ENCODE results near the gene RANBP10. TPM values are rescaled to one million over a fixed set of nuclear protein-coding genes. Genes with fewer than 3 reads are reported as not detected.

RANBP10 gene
- total and polyA plus RNA-seq, 2 experiments from 2014 or later: 9.0 to 13.6 TPM

DNA sequence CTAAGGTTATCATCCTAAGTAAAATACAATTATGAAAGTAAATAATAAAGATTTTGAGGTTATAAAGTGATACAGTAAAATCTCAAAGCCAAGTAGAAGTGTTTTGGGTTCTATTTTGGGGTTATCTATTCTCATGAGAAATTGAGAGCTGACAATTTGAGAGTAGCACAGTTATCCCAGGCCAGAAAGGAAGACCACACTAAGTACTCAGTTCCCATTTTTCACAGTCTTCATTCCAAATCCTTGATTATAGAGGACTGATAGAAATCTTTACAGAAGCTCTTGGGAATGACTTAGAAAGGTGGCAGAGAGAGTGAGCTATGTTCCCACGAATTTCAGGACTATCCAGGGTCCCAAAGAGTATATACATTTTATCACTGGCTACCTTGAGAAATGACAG is 91.8 kb downstream of the RANBP10 start (continued):
- TF ChIP-seq, protein P1, sequence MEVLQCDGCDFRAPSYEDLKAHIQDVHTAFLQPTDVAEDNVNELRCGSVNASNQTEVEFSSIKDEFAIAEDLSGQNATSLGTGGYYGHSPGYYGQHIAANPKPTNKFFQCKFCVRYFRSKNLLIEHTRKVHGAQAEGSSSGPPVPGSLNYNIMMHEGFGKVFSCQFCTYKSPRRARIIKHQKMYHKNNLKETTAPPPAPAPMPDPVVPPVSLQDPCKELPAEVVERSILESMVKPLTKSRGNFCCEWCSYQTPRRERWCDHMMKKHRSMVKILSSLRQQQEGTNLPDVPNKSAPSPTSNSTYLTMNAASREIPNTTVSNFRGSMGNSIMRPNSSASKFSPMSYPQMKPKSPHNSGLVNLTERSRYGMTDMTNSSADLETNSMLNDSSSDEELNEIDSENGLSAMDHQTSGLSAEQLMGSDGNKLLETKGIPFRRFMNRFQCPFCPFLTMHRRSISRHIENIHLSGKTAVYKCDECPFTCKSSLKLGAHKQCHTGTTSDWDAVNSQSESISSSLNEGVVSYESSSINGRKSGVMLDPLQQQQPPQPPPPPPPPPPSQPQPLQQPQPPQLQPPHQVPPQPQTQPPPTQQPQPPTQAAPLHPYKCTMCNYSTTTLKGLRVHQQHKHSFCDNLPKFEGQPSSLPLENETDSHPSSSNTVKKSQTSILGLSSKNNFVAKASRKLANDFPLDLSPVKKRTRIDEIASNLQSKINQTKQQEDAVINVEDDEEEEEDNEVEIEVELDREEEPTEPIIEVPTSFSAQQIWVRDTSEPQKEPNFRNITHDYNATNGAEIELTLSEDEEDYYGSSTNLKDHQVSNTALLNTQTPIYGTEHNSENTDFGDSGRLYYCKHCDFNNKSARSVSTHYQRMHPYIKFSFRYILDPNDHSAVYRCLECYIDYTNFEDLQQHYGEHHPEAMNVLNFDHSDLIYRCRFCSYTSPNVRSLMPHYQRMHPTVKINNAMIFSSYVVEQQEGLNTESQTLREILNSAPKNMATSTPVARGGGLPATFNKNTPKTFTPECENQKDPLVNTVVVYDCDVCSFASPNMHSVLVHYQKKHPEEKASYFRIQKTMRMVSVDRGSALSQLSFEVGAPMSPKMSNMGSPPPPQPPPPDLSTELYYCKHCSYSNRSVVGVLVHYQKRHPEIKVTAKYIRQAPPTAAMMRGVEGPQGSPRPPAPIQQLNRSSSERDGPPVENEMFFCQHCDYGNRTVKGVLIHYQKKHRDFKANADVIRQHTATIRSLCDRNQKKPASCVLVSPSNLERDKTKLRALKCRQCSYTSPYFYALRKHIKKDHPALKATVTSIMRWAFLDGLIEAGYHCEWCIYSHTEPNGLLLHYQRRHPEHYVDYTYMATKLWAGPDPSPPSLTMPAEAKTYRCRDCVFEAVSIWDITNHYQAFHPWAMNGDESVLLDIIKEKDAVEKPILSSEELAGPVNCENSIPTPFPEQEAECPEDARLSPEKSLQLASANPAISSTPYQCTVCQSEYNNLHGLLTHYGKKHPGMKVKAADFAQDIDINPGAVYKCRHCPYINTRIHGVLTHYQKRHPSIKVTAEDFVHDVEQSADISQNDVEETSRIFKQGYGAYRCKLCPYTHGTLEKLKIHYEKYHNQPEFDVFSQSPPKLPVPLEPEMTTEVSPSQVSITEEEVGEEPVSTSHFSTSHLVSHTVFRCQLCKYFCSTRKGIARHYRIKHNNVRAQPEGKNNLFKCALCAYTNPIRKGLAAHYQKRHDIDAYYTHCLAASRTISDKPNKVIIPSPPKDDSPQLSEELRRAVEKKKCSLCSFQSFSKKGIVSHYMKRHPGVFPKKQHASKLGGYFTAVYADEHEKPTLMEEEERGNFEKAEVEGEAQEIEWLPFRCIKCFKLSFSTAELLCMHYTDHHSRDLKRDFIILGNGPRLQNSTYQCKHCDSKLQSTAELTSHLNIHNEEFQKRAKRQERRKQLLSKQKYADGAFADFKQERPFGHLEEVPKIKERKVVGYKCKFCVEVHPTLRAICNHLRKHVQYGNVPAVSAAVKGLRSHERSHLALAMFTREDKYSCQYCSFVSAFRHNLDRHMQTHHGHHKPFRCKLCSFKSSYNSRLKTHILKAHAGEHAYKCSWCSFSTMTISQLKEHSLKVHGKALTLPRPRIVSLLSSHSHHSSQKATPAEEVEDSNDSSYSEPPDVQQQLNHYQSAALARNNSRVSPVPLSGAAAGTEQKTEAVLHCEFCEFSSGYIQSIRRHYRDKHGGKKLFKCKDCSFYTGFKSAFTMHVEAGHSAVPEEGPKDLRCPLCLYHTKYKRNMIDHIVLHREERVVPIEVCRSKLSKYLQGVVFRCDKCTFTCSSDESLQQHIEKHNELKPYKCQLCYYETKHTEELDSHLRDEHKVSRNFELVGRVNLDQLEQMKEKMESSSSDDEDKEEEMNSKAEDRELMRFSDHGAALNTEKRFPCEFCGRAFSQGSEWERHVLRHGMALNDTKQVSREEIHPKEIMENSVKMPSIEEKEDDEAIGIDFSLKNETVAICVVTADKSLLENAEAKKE (CRISPR knock-in tag; IDR thresholded peaks at IDR 0.05): no peak

DNA sequence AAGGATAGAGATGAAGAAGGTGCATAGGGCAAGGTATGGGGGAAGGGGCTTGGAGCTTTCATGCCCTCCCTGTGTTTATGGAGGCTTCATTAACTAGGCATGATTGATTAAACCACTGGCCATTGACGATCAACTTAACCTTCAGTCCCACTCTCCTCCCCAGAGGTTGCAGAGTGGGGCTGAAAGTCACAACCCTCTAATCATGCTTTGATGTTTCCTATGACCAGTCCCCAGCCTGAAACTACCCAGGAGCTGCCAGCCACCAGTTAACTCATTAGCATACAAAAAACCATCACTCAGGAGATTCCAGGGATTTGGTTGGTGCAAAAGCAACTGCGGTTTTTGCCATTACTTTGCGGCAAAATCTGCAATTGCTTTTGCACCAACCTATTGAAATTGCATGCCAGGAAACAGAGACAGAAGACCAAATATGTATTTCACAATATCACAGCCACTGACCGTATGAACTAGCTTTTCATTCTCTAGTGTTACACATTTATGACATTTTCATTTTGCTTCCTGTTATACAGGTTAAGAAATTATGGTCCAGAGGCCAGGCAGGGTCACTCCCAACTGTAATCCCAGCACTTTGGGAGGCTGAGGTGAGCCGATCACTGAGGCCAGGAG is 92.6 kb downstream of the RANBP10 start:
- no peak overlapping the region; the same call in 1 of the 2 replicates for H3K4me2 ChIP-seq
- DNase-seq (ENCODE audit: low spot score) (peak; percentile 23), ATAC-seq (peak; percentile 11; the same call in 1 of the 3 replicates)
- H3K27ac ChIP-seq (ENCODE audit: low read depth): 0 out of 2 replicates have a peak overlapping the region, but pooled peaks have one; percentile 6
- peaks cover 32% of the 10 kb centered on the region for H3K4me1 Mint-ChIP-seq
- peaks cover 7% of the 10 kb centered on the region; the same call in 1 of the 3 replicates for H3K36me3 Mint-ChIP-seq (ENCODE audit: low read depth)
- no peaks in the 10 kb centered on the region; the same call in 2 of the 3 replicates for H3K9me3 Mint-ChIP-seq
- no peak overlapping the region for H3K27ac Mint-ChIP-seq
- H3F3A ChIP-seq (replicated peaks; ENCODE audit: low read depth): 0 out of 2 replicates have a peak, but pooled peaks cover 8% of the 10 kb centered on the region
- no peaks in the 10 kb centered on the region for H3K27me3 ChIP-seq (ENCODE audit: insufficient read depth)
- no peak overlapping the region; the same call in 1 of the 2 replicates for H3K4me3 ChIP-seq
- no peaks in the 10 kb centered on the region for H3K36me3 ChIP-seq (ENCODE audit: insufficient read depth)
- peaks cover 35% of the 10 kb centered on the region for H3K4me1 ChIP-seq (ENCODE audit: insufficient read depth)
- TF ChIP-seq, protein P2, sequence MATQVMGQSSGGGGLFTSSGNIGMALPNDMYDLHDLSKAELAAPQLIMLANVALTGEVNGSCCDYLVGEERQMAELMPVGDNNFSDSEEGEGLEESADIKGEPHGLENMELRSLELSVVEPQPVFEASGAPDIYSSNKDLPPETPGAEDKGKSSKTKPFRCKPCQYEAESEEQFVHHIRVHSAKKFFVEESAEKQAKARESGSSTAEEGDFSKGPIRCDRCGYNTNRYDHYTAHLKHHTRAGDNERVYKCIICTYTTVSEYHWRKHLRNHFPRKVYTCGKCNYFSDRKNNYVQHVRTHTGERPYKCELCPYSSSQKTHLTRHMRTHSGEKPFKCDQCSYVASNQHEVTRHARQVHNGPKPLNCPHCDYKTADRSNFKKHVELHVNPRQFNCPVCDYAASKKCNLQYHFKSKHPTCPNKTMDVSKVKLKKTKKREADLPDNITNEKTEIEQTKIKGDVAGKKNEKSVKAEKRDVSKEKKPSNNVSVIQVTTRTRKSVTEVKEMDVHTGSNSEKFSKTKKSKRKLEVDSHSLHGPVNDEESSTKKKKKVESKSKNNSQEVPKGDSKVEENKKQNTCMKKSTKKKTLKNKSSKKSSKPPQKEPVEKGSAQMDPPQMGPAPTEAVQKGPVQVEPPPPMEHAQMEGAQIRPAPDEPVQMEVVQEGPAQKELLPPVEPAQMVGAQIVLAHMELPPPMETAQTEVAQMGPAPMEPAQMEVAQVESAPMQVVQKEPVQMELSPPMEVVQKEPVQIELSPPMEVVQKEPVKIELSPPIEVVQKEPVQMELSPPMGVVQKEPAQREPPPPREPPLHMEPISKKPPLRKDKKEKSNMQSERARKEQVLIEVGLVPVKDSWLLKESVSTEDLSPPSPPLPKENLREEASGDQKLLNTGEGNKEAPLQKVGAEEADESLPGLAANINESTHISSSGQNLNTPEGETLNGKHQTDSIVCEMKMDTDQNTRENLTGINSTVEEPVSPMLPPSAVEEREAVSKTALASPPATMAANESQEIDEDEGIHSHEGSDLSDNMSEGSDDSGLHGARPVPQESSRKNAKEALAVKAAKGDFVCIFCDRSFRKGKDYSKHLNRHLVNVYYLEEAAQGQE (IDR thresholded peaks at IDR 0.05; ENCODE audit: unreplicated experiment): no peak
- TF ChIP-seq EZH2 (IDR thresholded peaks at IDR 0.05; ENCODE audit: low read depth, unreplicated experiment): no peak
- no peak for TF ChIP-seq ZNF331 (CRISPR knock-in tag; IDR thresholded peaks at IDR 0.05; ENCODE audit: low read depth)
- no peak for TF ChIP-seq POLR2AphosphoS5 (IDR thresholded peaks at IDR 0.05; ENCODE audit: low read depth)
- TF ChIP-seq CREB1 (CRISPR knock-in tag; IDR thresholded peaks at IDR 0.05; ENCODE audit: low read depth): no peak
- no peak for TF ChIP-seq NANOG (IDR thresholded peaks at IDR 0.05; ENCODE audit: borderline replicate concordance)
- no peak for TF ChIP-seq EZH2phosphoT487 (IDR thresholded peaks at IDR 0.05; ENCODE audit: unreplicated experiment)
- TF ChIP-seq, protein P3, sequence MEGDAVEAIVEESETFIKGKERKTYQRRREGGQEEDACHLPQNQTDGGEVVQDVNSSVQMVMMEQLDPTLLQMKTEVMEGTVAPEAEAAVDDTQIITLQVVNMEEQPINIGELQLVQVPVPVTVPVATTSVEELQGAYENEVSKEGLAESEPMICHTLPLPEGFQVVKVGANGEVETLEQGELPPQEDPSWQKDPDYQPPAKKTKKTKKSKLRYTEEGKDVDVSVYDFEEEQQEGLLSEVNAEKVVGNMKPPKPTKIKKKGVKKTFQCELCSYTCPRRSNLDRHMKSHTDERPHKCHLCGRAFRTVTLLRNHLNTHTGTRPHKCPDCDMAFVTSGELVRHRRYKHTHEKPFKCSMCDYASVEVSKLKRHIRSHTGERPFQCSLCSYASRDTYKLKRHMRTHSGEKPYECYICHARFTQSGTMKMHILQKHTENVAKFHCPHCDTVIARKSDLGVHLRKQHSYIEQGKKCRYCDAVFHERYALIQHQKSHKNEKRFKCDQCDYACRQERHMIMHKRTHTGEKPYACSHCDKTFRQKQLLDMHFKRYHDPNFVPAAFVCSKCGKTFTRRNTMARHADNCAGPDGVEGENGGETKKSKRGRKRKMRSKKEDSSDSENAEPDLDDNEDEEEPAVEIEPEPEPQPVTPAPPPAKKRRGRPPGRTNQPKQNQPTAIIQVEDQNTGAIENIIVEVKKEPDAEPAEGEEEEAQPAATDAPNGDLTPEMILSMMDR (conservative IDR thresholded peaks at IDR 0.05; ENCODE audit: low read depth in 2 of 2): no peak
- peaks cover 92% of the 10 kb centered on the region for H3K79me2 ChIP-seq (replicated peaks; ENCODE audit: insufficient read depth)
- H4K20me1 ChIP-seq (replicated peaks; ENCODE audit: insufficient read depth): peaks cover 24% of the 10 kb centered on the region; the same call in 1 of the 2 replicates
- no peak overlapping the region; the same call in 2 of the 3 replicates for H3K4me3 Mint-ChIP-seq
- no peaks in the 10 kb centered on the region for H3K9me2 ChIP-seq (ENCODE audit: insufficient read depth)
- H2AFZ ChIP-seq: no peak overlapping the region
- peaks cover 6% of the 10 kb centered on the region for H3K27me3 Mint-ChIP-seq (ENCODE audit: insufficient read depth, low read depth, poor library complexity)
